ENCODE results near the gene PDE3A.

PDE3A gene

DNA sequence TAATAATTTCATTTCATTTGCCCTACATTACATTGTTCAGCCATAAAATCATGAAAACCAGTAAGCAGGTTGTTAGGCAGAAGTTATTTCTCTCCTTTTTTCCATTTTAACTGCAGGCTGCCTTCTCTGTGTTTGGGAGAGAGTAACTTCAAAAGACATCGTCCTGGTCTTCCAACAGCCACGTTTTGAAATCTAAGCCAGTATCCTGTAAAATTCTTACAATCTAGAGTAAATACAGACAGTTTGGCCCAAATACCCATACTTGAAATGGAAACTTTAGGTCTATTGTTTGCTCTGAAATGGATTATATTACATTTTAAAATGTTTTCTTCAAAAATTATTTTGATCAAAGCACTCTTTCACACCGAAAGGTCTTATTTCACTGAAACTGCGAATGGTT is 260.7 kb downstream of the PDE3A start:
- H3K4me3 ChIP-seq (ENCODE audit: low read depth, low read length), result no peak overlapping the region
- TF ChIP-seq, protein P1, sequence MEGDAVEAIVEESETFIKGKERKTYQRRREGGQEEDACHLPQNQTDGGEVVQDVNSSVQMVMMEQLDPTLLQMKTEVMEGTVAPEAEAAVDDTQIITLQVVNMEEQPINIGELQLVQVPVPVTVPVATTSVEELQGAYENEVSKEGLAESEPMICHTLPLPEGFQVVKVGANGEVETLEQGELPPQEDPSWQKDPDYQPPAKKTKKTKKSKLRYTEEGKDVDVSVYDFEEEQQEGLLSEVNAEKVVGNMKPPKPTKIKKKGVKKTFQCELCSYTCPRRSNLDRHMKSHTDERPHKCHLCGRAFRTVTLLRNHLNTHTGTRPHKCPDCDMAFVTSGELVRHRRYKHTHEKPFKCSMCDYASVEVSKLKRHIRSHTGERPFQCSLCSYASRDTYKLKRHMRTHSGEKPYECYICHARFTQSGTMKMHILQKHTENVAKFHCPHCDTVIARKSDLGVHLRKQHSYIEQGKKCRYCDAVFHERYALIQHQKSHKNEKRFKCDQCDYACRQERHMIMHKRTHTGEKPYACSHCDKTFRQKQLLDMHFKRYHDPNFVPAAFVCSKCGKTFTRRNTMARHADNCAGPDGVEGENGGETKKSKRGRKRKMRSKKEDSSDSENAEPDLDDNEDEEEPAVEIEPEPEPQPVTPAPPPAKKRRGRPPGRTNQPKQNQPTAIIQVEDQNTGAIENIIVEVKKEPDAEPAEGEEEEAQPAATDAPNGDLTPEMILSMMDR (IDR thresholded peaks at IDR 0.05; ENCODE audit: low read depth, low read length, missing control alignments), result no peak
- no peak for DNase-seq (ENCODE audit: low read depth)
- in situ Hi-C loops (cut with HindIII; ENCODE audit: low sequenced_read_pairs), result no loop called here

DNA sequence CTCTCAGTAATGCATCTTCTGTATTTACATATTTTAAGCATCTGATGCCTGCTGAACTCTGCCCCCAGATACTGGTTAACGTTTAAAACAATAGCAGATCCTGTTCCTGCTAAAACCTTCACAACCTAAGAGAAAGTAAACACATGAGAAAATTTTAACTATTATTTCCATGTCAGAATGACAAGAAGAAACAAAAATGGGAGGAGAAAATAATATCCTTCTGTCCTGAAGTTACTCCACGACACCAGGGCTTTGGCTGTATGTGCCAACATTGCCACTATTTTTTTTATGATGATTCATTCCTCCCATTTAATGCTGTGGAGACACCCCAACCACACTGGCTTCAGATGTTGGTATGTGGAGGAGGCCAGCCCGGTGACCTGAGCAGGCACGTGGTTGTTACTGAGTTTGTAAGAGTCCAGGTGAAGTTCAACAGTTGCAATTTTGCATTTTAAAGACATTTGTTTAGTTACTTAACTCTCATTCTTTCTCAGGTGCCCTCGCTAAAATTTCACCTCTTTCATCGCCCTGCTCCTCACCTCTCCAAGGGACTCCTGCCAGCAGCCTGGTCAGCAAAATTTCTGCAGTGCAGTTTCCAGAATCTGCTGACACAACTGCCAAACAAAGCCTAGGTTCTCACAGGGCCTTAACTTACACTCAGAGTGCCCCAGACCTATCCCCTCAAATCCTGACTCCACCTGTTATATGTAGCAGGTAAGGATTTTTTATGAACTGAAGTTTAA is 261.2 kb downstream of the PDE3A start:
- in situ Hi-C loops (cut with HindIII; ENCODE audit: low sequenced_read_pairs), result no loop called here
- DNase-seq (ENCODE audit: low read depth), result peak; percentile 46
- TF ChIP-seq, protein P1 (IDR thresholded peaks at IDR 0.05; ENCODE audit: low read depth, low read length, missing control alignments), result no peak
- H3K4me3 ChIP-seq (ENCODE audit: low read depth, low read length), result no peak overlapping the region

DNA sequence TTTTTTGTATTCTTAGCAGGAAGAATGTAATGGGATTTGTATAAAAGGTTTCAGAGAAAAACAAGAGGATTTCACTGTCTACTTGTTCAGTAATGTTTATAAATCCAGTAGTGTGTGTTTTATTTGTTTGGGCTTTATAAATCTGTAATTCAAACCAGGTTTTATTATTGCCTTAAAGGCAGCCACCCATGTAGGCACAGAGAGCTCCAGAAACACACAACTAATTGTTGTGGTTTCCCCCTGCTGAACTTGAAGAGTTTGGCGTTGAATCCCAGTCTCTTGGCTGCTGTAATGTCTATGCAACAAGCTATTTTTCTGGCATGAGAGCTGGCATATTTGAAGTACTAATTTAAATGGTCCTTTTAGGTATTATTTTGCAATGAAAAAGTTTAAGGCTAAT is 263.4 kb downstream of the PDE3A start:
- no peak overlapping the region for H3K4me3 ChIP-seq (ENCODE audit: low read depth, low read length)
- TF ChIP-seq, protein P1 (IDR thresholded peaks at IDR 0.05; ENCODE audit: low read depth, low read length, missing control alignments), result no peak
- in situ Hi-C loops (cut with HindIII; ENCODE audit: low sequenced_read_pairs), result no loop called here
- DNase-seq (ENCODE audit: low read depth), result peak; percentile 85

DNA sequence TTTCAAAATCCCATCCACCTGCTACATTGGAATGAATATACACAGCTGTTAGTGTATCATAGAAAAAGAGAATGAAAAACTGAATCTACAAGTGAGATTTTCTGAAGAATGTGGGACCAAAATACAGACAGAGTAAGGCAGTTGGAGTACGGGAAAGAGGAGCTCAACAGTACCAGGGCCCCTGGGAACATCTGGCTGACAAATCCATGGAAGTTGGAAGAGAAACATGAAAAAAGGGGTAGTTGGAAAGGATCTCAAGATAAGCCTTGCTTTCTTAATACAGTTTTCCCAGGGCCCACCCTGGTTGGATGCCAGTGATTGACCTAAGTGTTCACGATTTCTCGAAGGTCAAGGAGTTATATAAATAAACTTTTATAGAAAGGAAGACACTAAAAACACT is 272.8 kb downstream of the PDE3A start:
- no peak overlapping the region for H3K4me3 ChIP-seq (ENCODE audit: low read depth, low read length)
- in situ Hi-C loops (cut with HindIII; ENCODE audit: low sequenced_read_pairs), result no loop called here
- DNase-seq (ENCODE audit: low read depth), result no peak
- TF ChIP-seq, protein P1 (IDR thresholded peaks at IDR 0.05; ENCODE audit: low read depth, low read length, missing control alignments), result no peak

DNA sequence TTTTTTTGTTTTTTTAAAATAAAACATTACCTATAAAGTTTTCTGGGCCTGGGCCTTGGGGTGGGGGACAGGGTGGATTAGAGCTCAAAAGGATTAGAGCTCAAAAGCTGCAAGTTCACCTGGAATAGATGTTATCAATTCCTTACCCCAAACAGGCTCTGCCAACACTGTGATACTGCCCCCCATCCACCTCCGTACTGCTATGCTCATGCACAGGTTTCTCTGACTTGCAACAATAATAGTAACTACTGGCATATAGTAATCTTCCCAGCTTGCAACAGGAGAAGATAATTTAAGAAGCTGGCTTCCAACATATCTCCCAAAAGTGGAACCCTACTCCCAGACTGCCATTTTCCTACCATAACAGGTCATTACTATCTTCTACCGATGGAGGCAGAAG is 275.5 kb downstream of the PDE3A start:
- TF ChIP-seq, protein P1 (IDR thresholded peaks at IDR 0.05; ENCODE audit: low read depth, low read length, missing control alignments), result no peak
- in situ Hi-C loops (cut with HindIII; ENCODE audit: low sequenced_read_pairs), result no loop called here

DNA sequence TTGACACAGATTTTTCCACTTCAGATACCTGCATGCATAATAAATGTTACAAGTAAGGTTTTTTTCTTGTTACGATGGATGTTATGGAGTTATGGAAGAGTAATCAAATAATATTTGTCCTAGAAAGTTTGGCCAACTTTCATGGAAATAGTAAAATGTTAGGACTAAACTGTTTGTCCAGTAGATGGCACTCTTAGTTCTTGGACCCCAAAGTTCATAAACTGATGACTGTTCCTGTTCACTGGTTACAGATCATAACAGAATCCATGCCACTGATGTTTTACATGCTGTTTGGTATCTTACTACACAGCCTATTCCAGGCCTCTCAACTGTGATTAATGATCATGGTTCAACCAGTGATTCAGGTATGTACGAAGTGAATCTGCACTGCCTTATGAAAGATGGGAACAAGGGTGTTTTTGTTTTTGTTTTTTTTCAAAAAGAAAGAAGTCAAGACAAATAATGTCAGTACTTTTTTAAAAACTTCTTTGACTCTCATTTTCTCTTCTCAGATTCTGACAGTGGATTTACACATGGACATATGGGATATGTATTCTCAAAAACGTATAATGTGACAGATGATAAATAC is 278.0 kb downstream of the PDE3A start:
- TF ChIP-seq, protein P1 (IDR thresholded peaks at IDR 0.05; ENCODE audit: low read depth, low read length, missing control alignments), result peak; percentile 59
- DNase-seq (ENCODE audit: low read depth), result peak; percentile 47
- in situ Hi-C loops (cut with HindIII; ENCODE audit: low sequenced_read_pairs), result no loop called here
- no peak overlapping the region for H3K4me3 ChIP-seq (ENCODE audit: low read depth, low read length)

More for the DNA sequence above, 275.5 kb downstream of the PDE3A start:
- no peak overlapping the region for H3K4me3 ChIP-seq (ENCODE audit: low read depth, low read length)
- no peak for DNase-seq (ENCODE audit: low read depth)

Measured in astrocyte of the cerebellum (primary cell).